ENCODE results near the gene MTNR1B. TPM values are rescaled to one million over a fixed set of nuclear protein-coding genes. Genes with fewer than 3 reads are reported as not detected.

The MTNR1B gene
- not detected in 2 replicates for total RNA-seq (2021)
- not detected for Bru-seq, nascent RNA
- BruChase-seq, experiment 1, labeled RNA remaining after a 2-hour chase, result not detected
- BruChase-seq, experiment 2, labeled RNA remaining after a 6-hour chase, result not detected
- long read RNA-seq, result 0 reads

- H3K79me2 ChIP-seq (ENCODE audit: low read depth), result no peaks in the 10 kb centered on the region
- H3K4me1 ChIP-seq (replicated peaks; ENCODE audit: insufficient read depth), result no peaks in the 10 kb centered on the region
- no peaks in the 10 kb centered on the region for H3F3A ChIP-seq (ENCODE audit: insufficient read depth, low read depth)
- no peaks in the 10 kb centered on the region for H3K36me3 ChIP-seq (ENCODE audit: low read depth)
- POLR2A ChIA-PET (ENCODE audit: unreplicated experiment), result no interaction called here
- H3K27ac ChIP-seq, result no peak within 1 kb of the TSS
- no TSS peak for BruUV-seq (replicated peaks)
- no peaks in the 10 kb centered on the region for H4K20me1 ChIP-seq (ENCODE audit: insufficient read depth)
- CTCF ChIA-PET, result no interaction called here
- H3K27me3 ChIP-seq (ENCODE audit: insufficient read depth, low read depth), result no peaks in the 10 kb centered on the region; the same call in 1 of the 2 replicates
- DNase-seq, result no peak
- no peak within 1 kb of the TSS for H3K4me3 ChIP-seq
- TF ChIP-seq EZH2 (IDR thresholded peaks at IDR 0.05; ENCODE audit: low read depth), result no peak
- TF ChIP-seq CTCF (conservative IDR thresholded peaks at IDR 0.05), result no peak
- intact Hi-C loops (cut with micrococcal nuclease; ENCODE audit: unreplicated experiment), result no loop called here
- no peak within 1 kb of the TSS for H3K4me2 ChIP-seq
- H3K9me3 ChIP-seq (ENCODE audit: insufficient read depth, low read depth), result no peaks in the 10 kb centered on the region
- no peak within 1 kb of the TSS for H2AFZ ChIP-seq
- H3K9me2 ChIP-seq (ENCODE audit: insufficient read depth), result no peaks in the 10 kb centered on the region
These were observed at the start of gene MTNR1B for GRCh38 chr11:92969634-92970347. Gene MTNR1B, plus strand, starts transcription at chr11:92969651. Its CDS starts 75 bp downstream, at chr11:92969726.

GRCh38 chr11:92920331-92920730 is 49.1 kb upstream of the MTNR1B start:
- H3K9me2 ChIP-seq (ENCODE audit: insufficient read depth), result no peaks in the 10 kb centered on the region
- CTCF ChIA-PET, result no interaction called here
- BruUV-seq (replicated peaks), result no TSS peak

GRCh38 chr11:92922731-92923130 is 46.7 kb upstream of the MTNR1B start:
- Histone ChIP-seq H3K79me2 (ENCODE audit: low read depth) (no peaks in the 10 kb centered on the region), H3K27me3 (ENCODE audit: insufficient read depth, low read depth) (no peaks in the 10 kb centered on the region), H3K27ac (no peak overlapping the region), H3K9me3 (ENCODE audit: insufficient read depth, low read depth) (no peaks in the 10 kb centered on the region; the same call in 1 of the 2 replicates), H2AFZ (no peak overlapping the region), H3K4me3 (no peak overlapping the region), H3K4me1 (replicated peaks; ENCODE audit: insufficient read depth) (no peaks in the 10 kb centered on the region), H3K36me3 (ENCODE audit: low read depth) (no peaks in the 10 kb centered on the region), H3K9me2 (ENCODE audit: insufficient read depth) (no peaks in the 10 kb centered on the region), H3K4me2 (no peak overlapping the region), H4K20me1 (ENCODE audit: insufficient read depth) (no peaks in the 10 kb centered on the region), H3F3A (ENCODE audit: insufficient read depth, low read depth) (no peaks in the 10 kb centered on the region)
- TF ChIP-seq CTCF (conservative IDR thresholded peaks at IDR 0.05), result no peak
- TF ChIP-seq EZH2 (IDR thresholded peaks at IDR 0.05; ENCODE audit: low read depth), result no peak
- no TSS peak for BruUV-seq (replicated peaks)
- POLR2A ChIA-PET (ENCODE audit: unreplicated experiment), result no interaction called here
- CTCF ChIA-PET, result no interaction called here
- intact Hi-C loops (cut with micrococcal nuclease; ENCODE audit: unreplicated experiment), result no loop called here
- no peak for DNase-seq

More at GRCh38 chr11:92920331-92920730, 49.1 kb upstream of the MTNR1B start:
- intact Hi-C loops (cut with micrococcal nuclease; ENCODE audit: unreplicated experiment), result no loop called here
- no peak overlapping the region for H2AFZ ChIP-seq
- H3K27ac ChIP-seq, result no peak overlapping the region
- TF ChIP-seq EZH2 (IDR thresholded peaks at IDR 0.05; ENCODE audit: low read depth) (no peak), CTCF (conservative IDR thresholded peaks at IDR 0.05) (no peak)
- no peaks in the 10 kb centered on the region for H3K79me2 ChIP-seq (ENCODE audit: low read depth)
- H3F3A ChIP-seq (ENCODE audit: insufficient read depth, low read depth), result no peaks in the 10 kb centered on the region
- no peaks in the 10 kb centered on the region for H3K36me3 ChIP-seq (ENCODE audit: low read depth)
- H3K27me3 ChIP-seq (ENCODE audit: insufficient read depth, low read depth), result no peaks in the 10 kb centered on the region
- no peak overlapping the region for H3K4me3 ChIP-seq
- no peak for DNase-seq
- H3K4me2 ChIP-seq, result no peak overlapping the region
- no peaks in the 10 kb centered on the region for H3K4me1 ChIP-seq (replicated peaks; ENCODE audit: insufficient read depth)
- no peaks in the 10 kb centered on the region for H4K20me1 ChIP-seq (ENCODE audit: insufficient read depth)
- POLR2A ChIA-PET (ENCODE audit: unreplicated experiment), result no interaction called here
- no peaks in the 10 kb centered on the region; the same call in 1 of the 2 replicates for H3K9me3 ChIP-seq (ENCODE audit: insufficient read depth, low read depth)

Measured in PC-9 (cell line).